Ecto neural progenitor cell (in vitro differentiated cells): ENCODE data around the gene DRGX.

Source experiments
- DNase-seq: peaks from one replicate; pipeline ENCODE4 v3.0.0-alpha.2; 2018; ENCODE audit warnings: low spot score

The DRGX gene

GRCh38 chr10:49407552-49408137, 11.8 kb upstream of the DRGX start:
- DNase-seq: peak; percentile 83

GRCh38 chr10:49407151-49407550, 11.3 kb upstream of the DRGX start:
- DNase-seq: no peak

- no peak for DNase-seq
Observed at GRCh38 chr10:49404321-49404878, 8.5 kb upstream of the DRGX start.

GRCh38 chr10:49403363-49403762, 7.5 kb upstream of the DRGX start:
- DNase-seq: no peak

GRCh38 chr10:49400365-49400764, 4.5 kb upstream of the DRGX start:
- peak; percentile 35 for DNase-seq

- no peak for DNase-seq
Observed at GRCh38 chr10:49398986-49399385, 3.1 kb upstream of the DRGX start.

GRCh38 chr10:49398000-49398861, 2.3 kb upstream of the DRGX start:
- DNase-seq: peak; percentile 87

- DNase-seq: peak; percentile 57
Observed at GRCh38 chr10:49397036-49397999, 1.4 kb upstream of the DRGX start.

GRCh38 chr10:49396666-49396999, 744 bp upstream of the DRGX start:
- no peak for DNase-seq

GRCh38 chr10:49394933-49395740, 752 bp downstream of the DRGX start:
- no peak for DNase-seq

GRCh38 chr10:49393757-49394156, 2.1 kb downstream of the DRGX start:
- no peak for DNase-seq

- DNase-seq: no peak
Observed at GRCh38 chr10:49393301-49393700, 2.6 kb downstream of the DRGX start.

GRCh38 chr10:49389361-49389933, 6.4 kb downstream of the DRGX start:
- DNase-seq: no peak

- no peak for DNase-seq
Observed at GRCh38 chr10:49388161-49388560, 7.7 kb downstream of the DRGX start.

GRCh38 chr10:49387071-49387470, 8.8 kb downstream of the DRGX start:
- no peak for DNase-seq

GRCh38 chr10:49385939-49386922, 9.7 kb downstream of the DRGX start:
- DNase-seq: no peak

- no peak for DNase-seq
Observed at GRCh38 chr10:49384268-49384953, 11.5 kb downstream of the DRGX start.

GRCh38 chr10:49383853-49384252, 12.0 kb downstream of the DRGX start:
- DNase-seq: no peak

GRCh38 chr10:49382826-49383225, 13.1 kb downstream of the DRGX start:
- no peak for DNase-seq
